ENCODE results near the gene MBTPS2.
"Not testable (repeated sequence)": the region's sequence is repeated elsewhere in the genome, so short reads cannot be mapped to it uniquely, and the experiment has no call there.

MBTPS2 gene

DNA sequence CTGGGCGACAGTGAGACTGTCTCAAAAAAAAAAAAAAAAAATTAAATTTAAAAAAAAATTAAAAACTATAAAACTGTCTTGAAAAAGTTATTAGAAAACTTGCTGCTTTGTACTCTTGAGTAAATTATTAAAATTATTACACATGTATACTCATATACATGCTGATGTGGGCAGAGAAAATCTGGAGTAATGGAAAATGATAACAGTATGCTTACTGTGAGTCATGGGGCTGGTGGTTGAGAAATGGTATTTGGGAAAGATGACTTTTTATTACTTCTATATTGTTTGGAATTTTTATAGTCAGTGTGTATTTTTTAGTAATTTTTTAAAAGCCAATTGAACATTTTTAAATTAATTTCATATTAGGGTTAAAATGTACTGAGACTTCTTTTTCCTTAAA is 23.8 kb downstream of the MBTPS2 start:
- no peak for DNase-seq

DNA sequence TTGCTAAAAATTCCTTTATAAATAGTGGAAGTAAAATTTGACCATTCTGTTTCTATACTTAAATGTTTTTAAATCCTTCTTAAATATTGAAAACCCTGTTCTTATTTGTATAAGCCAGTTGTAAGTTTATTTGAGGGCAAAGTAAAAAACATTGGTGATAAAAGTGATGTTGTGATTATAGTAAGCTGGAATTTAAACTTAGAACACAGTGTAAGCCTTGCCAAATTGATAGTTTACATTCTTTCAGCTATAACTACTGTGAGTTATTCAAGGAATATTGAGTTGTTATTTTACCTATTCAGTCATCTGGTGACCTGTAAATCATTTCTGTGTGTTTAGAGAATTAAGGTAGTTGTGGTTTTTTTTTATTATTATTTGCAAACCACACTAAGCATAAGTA is 26.0 kb downstream of the MBTPS2 start:
- DNase-seq = no peak

DNA sequence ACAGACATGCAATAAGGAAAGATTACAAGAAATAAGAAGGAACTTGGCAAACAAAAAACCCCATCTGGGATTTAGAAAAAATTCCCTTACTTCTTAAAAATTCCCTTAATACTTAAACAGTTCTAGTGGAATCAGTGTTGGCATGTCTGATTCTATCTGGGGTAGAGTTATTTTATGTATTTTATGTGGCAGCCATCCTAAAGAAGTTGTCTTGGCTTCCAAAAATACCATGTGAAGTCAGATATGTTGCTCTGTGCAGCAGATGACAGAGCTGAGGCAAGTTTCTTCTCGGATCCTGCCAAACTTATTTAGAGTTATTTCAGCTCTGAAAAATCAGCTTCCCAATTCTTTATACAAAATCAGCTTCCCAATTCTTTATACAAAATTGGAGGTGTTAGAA is 31.1 kb downstream of the MBTPS2 start:
- no peak for DNase-seq

DNA sequence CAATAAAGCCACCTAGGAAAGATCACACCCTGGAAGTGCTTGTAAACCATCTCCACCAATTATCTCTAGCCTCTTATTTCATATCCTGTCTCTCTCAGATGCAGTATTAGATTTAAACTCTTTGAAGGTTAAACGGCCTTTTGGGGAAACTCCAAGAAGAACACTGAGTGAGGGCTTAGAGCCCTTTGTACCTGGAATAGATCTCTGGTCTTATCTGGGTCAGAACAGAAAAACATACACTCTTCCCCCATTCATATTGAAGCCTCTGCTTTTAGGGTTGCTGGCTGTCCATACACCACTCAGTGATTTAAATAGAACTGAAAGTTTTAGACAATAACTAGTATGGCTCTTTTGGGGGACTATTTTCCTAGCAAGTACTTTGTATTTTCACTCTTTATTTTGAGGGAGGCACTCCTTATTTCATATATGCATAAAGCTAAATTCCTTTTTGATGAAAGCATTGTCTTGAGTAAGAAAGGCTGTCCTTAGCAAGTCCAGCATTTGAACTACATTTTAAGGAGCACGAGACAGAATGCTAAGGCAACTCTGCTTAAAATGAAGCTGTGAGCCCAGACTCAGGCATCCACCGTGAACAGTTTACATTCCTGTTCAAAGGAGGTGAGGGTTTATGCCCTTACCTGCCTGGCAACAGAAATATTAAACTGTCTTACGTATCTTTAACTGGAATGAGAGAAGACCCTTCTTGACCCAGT is 33.8 kb downstream of the MBTPS2 start:
- DNase-seq = no peak

DNA sequence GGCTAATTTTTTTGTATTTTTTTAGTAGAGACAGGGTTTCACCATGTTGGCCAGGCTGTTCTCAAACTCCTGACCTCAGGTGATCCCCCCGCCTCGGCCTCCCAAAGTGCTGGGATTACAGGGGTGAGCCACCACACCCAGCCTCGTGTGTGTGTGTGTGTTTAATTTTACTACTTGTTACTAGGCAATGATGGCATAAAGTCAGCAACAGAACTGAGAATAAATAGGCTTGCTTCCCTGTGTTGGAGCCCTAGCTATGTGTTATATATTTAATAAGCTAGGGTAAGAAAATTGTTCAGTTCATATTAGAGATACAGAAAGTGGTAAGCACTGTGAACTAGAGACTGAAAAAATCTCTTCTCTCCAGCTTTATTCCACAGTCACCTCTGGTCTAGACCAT is 34.8 kb downstream of the MBTPS2 start:
- not testable (repeated sequence) for DNase-seq

DNA sequence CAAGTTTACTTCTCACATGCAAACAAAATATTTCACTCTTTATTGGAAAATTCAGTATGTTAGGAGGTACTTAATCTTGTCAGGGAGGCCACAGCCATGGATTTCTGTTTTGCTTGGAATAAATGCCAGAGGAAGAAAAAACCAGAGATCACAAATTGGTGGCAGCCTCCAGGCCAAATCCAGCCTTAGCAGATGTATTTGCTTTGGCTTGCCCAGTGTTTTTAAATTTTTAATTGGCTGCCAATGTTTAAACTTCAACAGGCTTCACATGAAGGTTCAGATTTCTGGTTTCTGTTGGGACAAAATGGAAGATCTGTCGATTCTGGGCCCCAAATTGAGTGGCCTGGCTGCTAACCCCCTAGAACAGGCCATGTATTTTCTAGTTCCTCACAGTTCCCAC is 35.6 kb downstream of the MBTPS2 start:
- no peak for DNase-seq

DNA sequence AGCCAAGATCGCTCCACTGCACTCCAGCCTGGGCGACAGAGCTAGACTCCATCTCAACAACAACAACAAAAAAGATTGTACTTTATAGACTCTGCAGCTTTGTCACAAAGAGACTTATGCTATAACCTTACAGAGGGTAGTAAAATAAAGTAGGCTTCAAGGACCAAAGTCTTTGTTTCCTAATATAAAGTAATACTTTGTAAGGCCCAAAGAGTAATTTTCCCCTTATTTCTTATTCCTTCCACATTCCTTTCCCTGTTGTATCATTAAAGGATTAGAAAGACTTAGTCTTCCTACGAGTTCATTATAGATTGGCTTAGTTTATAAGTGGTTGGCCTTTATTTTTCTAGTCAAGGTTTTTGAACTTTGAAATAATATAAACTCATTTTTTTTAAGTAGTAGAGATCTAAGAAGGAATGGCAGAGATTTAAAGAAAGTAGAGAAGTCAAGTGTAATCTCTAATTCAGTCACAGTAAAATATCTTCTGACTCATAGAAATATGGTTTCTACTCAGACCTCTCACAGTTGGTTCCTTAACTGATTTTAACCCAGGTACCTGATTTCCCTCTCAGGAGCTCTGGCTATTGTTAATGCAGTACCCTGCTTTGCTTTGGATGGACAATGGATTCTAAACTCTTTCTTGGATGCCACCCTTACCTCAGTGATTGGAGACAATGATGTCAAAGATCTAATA is 42.6 kb downstream of the MBTPS2 start:
- DNase-seq = no peak

DNA sequence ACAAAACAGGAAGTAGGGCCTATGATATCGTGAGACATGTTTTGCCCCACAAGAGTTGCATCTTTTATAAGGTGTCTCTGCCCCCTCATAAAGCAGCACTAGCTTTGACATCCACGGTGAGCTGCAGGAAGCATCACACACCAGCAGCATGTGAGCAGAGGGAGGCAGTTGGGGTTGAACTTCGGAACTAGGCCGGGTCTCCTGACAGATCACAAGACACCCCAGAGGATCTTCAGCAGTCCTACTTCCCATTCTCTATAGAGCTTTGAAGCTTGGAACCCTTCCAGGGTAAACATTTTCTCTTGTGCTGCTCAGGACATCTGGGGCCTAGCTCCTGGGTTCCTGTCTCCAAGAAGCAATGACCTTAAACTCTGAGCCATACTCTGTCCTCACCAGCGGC is 43.8 kb downstream of the MBTPS2 start:
- DNase-seq = no peak

DNA sequence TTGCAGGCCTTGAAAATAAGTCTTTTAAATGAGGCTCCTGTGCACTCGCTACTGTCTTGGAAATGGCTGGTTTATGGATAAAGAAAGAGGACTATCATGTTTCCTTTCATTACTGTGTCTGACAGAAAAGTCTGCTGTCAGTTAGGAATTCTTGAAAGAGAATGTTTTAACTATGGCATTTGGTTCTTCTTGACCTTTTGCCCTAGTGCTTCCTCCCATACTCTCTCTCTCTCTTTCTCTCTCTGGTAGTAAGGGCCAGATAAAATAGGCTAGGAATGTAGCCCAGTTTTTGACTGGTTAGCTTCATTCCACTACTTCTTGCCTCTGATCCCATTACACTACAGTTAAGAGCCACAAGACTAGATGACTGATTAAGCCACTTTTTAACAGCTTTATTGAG is 46.2 kb downstream of the MBTPS2 start:
- no peak for DNase-seq

DNA sequence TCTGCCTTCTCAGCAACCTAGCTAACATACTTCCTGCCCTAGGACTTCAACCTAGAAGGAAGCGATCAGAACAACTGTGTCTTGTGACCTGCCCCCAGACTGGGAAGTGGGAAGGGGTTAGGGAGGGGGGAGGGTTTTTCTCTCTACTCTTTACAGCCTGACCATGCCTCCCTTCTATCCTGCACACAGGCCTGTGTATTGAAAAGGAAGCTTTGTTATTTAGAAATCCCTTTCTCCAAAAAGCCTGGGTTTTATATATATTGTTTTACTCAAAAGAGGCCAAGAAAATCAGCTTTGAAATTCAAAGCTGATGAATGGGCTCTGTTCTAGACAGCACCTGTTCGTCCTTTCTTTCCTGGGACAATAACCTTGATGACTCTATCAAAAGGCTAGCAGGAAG is 65.9 kb downstream of the MBTPS2 start:
- no peak for DNase-seq

DNA sequence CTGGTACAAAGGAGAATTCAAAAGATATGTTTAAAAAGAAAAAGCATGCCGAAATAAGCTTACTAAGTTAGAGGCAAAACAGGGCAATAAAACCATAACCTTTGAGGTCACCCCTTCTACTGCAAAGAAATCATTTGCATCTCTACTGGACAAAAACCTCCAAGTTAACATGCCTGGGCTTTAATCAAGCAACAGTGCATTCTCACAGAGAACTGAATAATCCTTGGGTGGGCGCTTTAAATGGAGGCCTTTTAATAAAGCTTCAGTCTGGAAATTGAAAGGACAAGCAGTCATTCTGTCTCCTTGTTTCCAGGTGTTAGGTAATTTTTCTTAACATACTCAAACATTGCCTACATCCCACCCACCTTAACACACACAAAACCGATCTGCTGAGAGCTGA is 66.5 kb downstream of the MBTPS2 start:
- DNase-seq = no peak

DNA sequence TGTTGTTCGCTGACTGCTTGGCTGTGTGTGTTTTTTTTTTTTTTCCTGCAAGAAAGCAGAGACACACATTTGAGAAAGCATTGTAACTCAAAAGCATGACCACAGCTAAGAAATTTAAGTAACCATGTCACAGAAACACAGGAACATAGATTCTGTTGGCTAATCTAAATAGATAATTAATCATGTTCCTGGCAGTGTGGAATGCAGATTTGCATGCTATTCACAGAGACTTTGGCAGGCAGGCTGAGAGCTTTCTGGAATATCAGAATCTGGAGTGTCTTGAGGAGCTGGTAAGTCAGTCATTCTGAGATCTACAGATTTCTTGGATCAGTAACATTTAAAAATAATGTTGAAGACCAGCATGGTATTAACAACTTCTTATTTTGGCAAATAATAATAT is 67.8 kb downstream of the MBTPS2 start:
- no peak for DNase-seq

DNA sequence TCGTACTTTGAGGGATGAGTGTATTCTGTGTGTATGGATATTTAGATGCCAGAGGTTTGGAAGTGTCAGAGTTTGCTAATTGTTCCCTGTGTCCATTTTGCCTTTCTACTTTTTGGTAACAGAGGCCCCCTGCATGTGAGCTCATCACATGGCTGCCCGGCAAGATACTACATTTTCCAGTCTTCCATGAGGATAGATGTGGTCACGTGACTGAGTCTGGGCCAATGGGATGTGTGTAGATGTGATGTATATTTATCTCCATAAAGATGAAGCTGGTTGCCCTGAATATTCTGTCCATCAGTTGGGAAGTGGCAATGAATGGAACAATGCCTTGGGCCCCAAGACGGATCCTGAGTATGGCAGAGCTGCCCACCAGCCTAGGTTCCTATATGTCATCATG is 72.1 kb downstream of the MBTPS2 start:
- DNase-seq = no peak

DNA sequence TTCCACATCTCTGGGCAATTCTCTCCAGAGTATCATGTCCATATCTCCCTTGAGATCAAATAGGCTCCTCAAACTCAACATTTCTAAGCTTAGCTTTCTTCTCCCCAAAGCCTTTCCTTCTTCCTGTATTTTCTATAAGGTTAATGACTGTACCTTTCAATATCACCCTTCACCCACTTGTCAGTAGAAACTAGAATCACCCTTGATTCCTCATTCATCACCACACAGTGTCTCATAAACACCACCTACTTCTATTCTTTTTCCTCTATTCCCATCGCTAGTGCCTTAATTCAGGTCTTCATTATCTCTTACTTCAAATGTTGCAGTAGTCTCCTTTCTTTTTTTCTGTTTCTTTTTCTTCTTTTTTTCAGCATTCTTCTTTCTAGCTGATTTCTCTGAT is 72.8 kb downstream of the MBTPS2 start:
- no peak for DNase-seq

DNA sequence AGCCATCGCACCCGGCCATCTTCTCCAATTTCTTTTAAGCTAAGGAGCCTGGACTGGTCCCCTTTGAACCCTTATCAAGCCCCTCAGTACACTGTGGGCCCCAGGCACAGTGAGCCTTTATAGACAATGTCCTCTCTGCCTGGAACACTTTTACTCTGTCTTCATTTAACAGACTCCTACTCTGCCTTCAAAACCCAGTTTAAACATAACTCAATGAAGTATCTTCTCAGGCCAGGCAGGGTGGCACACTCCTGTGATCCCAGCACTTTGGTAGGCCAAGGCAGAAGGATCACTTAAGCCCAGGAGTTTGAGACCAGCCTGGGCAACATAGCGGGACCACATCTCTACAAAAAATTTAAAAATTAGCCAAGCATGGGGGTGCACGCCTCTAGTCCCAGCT is 73.6 kb downstream of the MBTPS2 start:
- no peak for DNase-seq

DNA sequence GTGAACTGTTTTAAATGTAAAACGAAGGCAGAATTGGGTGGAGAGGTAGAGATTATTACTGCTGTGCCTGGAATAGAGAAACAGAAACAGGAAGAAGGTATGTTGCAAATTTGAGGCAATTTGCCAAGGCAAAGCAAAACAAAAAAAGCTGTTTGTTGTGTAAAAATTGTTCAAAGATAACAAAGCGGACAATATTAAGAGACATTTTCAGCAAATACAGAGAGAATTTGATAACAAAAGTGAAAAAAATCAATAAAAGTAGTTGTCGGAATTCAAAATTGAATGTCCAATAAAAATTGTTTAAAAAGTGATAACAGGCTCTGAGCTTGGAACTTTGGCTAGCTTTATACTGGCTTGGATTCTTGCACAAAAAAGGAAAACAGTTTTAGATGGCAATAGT is 86.7 kb downstream of the MBTPS2 start:
- no peak for DNase-seq

DNA sequence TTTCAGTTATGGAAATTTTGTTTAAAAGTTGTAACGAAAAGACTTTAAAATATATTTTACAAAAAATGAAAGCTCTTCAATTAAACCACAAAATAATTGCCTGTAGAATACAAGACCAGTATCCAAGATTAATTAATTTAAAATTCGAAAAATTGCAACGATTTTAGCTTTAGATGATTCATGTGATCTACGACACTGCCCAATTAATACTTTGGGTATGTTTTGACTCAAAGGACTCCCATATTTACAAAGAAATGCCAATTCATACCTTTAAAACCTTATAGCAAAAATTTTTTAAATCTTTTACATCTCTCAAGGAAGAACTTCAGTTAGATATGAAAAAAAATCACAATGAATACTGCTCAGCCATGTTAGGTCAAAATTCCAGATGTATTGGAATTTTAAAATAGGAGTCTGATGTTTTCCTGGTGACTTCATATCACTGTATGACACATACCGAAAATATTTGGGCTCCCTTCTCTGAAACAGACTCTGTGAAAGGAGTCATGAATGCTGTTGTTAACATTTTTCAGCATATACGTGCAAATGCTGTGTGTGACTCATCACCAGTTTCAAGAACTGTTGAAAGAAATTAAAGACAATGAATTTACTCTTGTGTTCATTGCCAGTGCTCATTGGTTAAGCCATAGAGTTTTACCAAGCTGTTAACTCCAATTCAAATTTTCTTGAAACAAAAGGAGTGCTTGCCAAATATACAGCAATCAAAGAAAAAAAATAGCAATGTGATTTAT is 87.3 kb downstream of the MBTPS2 start:
- DNase-seq = no peak

DNA sequence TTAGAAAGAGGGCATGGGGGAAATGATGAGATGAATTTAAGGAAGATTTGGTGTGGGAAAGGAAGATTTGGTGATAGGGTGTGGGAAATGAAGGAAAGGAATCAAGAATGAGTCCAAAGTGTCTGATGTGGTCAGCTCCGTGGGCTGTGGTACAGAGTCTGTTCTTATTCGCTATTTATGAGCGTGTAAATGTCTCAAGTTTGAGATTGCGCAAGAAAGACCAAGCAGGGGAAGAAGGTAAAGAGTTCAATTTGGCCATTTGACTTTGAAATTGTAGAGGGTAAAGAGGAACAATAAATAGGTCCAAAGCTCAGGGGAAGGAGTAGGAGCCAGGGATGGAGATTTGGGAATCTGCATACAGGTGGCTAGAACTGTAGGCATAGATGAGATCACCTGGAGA is 89.8 kb downstream of the MBTPS2 start:
- DNase-seq = no peak

DNA sequence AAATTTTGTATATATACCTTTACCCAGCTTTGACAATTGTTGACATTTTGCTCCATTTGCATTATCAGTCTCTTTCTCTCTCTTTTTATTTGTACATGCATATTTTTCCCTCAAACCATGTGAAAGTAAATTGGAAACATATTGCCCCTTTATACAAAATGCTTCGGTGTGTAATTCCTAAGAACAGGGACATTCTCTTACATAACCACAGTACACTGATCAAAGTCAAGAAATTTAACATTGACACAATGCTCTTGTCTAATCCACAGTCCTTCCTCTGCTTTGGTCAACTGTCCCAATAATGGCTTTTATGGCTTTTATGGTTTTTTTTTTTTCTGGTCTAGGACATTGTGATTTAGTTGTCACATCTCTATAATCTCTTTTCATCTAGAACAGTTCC is 91.6 kb downstream of the MBTPS2 start:
- DNase-seq = no peak

DNA sequence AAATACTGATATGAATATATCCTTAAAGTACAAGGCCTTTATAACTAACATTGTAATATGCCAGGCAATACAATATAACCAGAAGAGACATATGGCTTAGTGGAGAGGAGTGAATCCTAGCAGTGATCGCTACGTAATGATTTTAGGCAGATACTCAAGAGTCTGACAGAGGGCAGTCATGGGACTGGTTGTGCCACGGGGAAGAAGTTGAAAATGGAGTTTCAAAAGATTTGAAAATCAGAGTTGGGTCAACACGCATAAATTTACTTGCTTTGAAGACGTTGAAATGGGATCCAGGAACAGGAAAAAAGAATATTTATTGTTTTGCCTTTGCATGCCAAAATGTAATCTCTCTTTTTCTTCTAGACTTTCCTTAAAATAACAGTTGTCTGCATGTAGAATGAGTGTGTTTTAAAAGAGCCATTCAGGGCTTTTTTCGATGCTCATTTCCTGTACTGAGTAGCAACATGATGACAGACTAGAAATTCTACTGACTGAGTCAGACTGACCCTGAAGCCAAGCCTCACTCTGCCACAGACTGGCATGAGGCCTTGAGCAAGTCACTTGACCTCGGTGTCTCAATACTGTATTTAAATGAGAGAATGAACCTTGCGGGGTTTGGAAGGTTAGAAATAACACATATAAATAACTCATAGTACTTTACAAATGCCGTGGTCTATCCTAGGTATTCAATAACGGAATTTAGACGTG is 93.0 kb downstream of the MBTPS2 start:
- DNase-seq = no peak

DNA sequence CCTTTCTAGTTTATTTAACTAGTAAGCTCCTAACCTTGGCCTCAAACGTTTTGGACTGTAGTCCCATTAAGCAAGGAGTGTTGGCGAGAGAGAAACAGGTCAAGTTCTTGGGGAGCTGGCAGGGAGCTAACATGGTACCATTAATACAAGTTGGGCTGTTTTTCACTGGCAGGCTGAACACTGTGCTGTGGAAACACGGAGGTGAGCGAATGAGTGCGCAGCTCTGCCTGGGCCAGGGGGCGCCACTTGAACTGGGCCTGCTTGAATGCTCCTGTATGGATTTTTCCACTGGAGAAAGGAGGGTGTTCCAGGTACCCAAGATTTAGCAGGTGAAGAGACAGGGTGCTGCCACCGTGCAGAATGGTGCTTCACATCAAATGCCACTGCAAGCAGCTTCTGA is 93.7 kb downstream of the MBTPS2 start:
- no peak for DNase-seq

DNA sequence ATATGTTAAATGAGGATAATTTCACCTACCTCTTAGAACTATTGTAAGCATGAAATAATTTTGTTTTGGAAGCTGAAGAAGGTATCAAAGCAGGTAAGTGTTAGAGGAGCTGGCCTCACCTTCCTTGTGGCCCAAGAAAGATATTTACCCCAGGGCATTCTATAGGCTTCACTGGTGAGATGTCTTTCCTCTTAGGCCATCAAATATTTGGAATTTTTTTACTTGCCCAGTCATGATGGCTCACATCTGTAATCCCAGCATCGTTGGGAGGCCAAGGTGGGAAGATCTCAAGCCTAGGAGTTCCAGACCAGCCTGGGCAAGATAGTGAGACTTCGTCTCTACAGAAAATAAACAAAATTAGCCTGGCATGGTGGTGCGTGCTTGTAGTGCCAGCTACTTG is 95.0 kb downstream of the MBTPS2 start:
- DNase-seq = no peak
